SK-N-SH (cell line): ENCODE data around the gene RFX7. TPM values are rescaled to one million over a fixed set of nuclear protein-coding genes. Genes with fewer than 3 reads are reported as not detected.
"Not testable (repeated sequence)": the region's sequence is repeated elsewhere in the genome, so short reads cannot be mapped to it uniquely, and the experiment has no call there.

Experiments
- CTCF ChIA-PET: fragments of 300-600, 350-600 bp; formaldehyde crosslinking; extraction: SDS; loops from one replicate; lab custom pipeline; 2021; lab: Yijun Ruan, JAX
- POLR2A ChIA-PET: fragments of 350-600 bp; sonication (Branson Sonifier 250); formaldehyde crosslinking; extraction: SDS; loops from one replicate; lab custom pipeline; 2020; ENCODE audit warnings: antibody characterized with exemption, inconsistent platforms; lab: Yijun Ruan, JAX
- DNase-seq: peaks from one replicate; pipeline ENCODE4 v3.0.0; 2012
- H2AFZ ChIP-seq: fragments of 200-600 bp; sonication (generic); 2 replicates; pipeline ENCODE4 v1.8.1; 2016; ENCODE audit warnings: antibody characterized with exemption, mild to moderate bottlenecking, low read depth
- H3F3A ChIP-seq: fragments of 200-600 bp; sonication (generic); replicated peaks from 2 replicates; pipeline ENCODE3; 2016; ENCODE audit warnings: antibody characterized with exemption, mild to moderate bottlenecking; ENCODE audit not compliant: insufficient read depth
- H3K27ac ChIP-seq, 2 experiments: fragments of 200-500 bp in 1 of 2; fragments of 200-600 bp in 1 of 2; sonication (Bioruptor generic) in 1 of 2; sonication (generic), shearing (Covaris generic) in 1 of 2; 2 replicates each; pipeline versions ENCODE4 v1.5.1 to v1.6.1; 2014 to 2016; ENCODE audit warnings: low read depth in 2 of 2, inconsistent platforms in 1 of 2, low read length in 1 of 2, mild to moderate bottlenecking in 1 of 2, mixed read lengths in 1 of 2
- H3K27me3 ChIP-seq: fragments of 200-600 bp; sonication (generic), shearing (Covaris generic); 2 replicates; pipeline ENCODE4 v1.6.1; 2016; ENCODE audit warnings: mixed run types; ENCODE audit not compliant: insufficient read depth
- H3K36me3 ChIP-seq, 2 experiments: fragments of 200-500 bp in 1 of 2; fragments of 200-600 bp in 1 of 2; sonication (Bioruptor generic) in 1 of 2; sonication (generic) in 1 of 2; replicated peaks in 1 of 2; 2 replicates each; pipeline versions ENCODE3 to v1.5.1; 2014 to 2016; ENCODE audit warnings: low read length in 1 of 2, mild to moderate bottlenecking in 1 of 2; ENCODE audit not compliant: insufficient read depth in 2 of 2, control insufficient read depth in 1 of 2
- H3K4me1 ChIP-seq, 2 experiments: fragments of 200-500 bp in 1 of 2; fragments of 200-600 bp in 1 of 2; sonication (Bioruptor generic) in 1 of 2; sonication (generic), shearing (Covaris generic) in 1 of 2; 2 replicates each; pipeline versions ENCODE4 v1.5.1 to v1.6.1; 2014 to 2016; ENCODE audit warnings: low read depth in 1 of 2, low read length in 1 of 2, mixed run types in 1 of 2; ENCODE audit not compliant: insufficient read depth in 2 of 2, control insufficient read depth in 1 of 2
- H3K4me2 ChIP-seq: fragments of 200-600 bp; sonication (generic), shearing (Covaris generic); 2 replicates; pipeline ENCODE4 v1.6.1; 2017; ENCODE audit warnings: mixed run types
- H3K4me3 ChIP-seq, 2 experiments: fragments of 200-500 bp in 1 of 2; fragments of 200-600 bp in 1 of 2; sonication (Bioruptor generic) in 1 of 2; sonication (generic), shearing (Covaris generic) in 1 of 2; 2 replicates each; pipeline versions ENCODE4 v1.5.1 to v1.8.1; 2014 to 2016; ENCODE audit warnings: low read depth in 2 of 2, inconsistent platforms in 1 of 2, low read length in 1 of 2, mild to moderate bottlenecking in 1 of 2, mixed read lengths in 1 of 2, moderate library complexity in 1 of 2
- H3K79me2 ChIP-seq: fragments of 200-600 bp; sonication (generic); 2 replicates; pipeline ENCODE4 v1.8.1; 2017; ENCODE audit warnings: mild to moderate bottlenecking; ENCODE audit not compliant: insufficient read depth
- H3K9ac ChIP-seq: fragments of 200-600 bp; sonication (generic); 2 replicates; pipeline ENCODE4 v1.6.1; 2017; ENCODE audit warnings: mixed run types
- H3K9me2 ChIP-seq: fragments of 200-600 bp; sonication (generic); 2 replicates; pipeline ENCODE4 v1.6.1; 2017; ENCODE audit warnings: mixed run types
- H3K9me3 ChIP-seq: fragments of 200-600 bp; sonication (generic); 2 replicates; pipeline ENCODE4 v1.6.1; 2017; ENCODE audit warnings: mixed run types, mild to moderate bottlenecking, moderate library complexity
- H4K20me1 ChIP-seq: fragments of 200-600 bp; sonication (generic); 2 replicates; pipeline ENCODE4 v1.6.1; 2017; ENCODE audit warnings: mild to moderate bottlenecking, mixed run types; ENCODE audit not compliant: insufficient read depth
- CHD2 ChIP-seq: fragments of 150-350 bp; IDR thresholded peaks from 2 replicates; pipeline ENCODE4 v1.6.1; 2018; ENCODE audit warnings: low read length; ENCODE audit not compliant: partially characterized antibody
- FOXJ3 ChIP-seq: sonication (generic); formaldehyde crosslinking; IDR thresholded peaks from 2 replicates; pipeline ENCODE4 v1.5.1; 2020; ENCODE audit warnings: mild to moderate bottlenecking, missing genetic modification reagents
- FOXM1 ChIP-seq: IDR thresholded peaks from 2 replicates; pipeline ENCODE4 v1.4.0; 2012; ENCODE audit warnings: low read depth, mild to moderate bottlenecking
- IRF3 ChIP-seq: fragments of 150-350 bp; IDR thresholded peaks from 2 replicates; pipeline ENCODE4 v1.6.1; 2016; ENCODE audit warnings: mild to moderate bottlenecking, low read depth, low read length
- MEF2A ChIP-seq: IDR thresholded peaks from 2 replicates; pipeline ENCODE4 v1.4.0; 2012; ENCODE audit warnings: low read depth, borderline replicate concordance
- NFIC ChIP-seq: IDR thresholded peaks from 2 replicates; pipeline ENCODE4 v1.4.0; 2012; ENCODE audit warnings: borderline replicate concordance
- NRF1 ChIP-seq: IDR thresholded peaks from 2 replicates; pipeline ENCODE4 v1.6.1; 2012; ENCODE audit warnings: low read depth, mild to moderate bottlenecking, low read length
- RAD21 ChIP-seq: IDR thresholded peaks from 2 replicates; pipeline ENCODE4 v1.6.1; 2012; ENCODE audit warnings: mild to moderate bottlenecking, low read length
- RCOR1 ChIP-seq: fragments of 150-350 bp; IDR thresholded peaks from 2 replicates; pipeline ENCODE4 v1.6.1; 2017; ENCODE audit warnings: antibody characterized with exemption, low read length
- RXRA ChIP-seq: IDR thresholded peaks from 2 replicates; pipeline ENCODE4 v1.4.0; 2012; ENCODE audit warnings: low read depth, mild to moderate bottlenecking, borderline replicate concordance
- SIN3A ChIP-seq: IDR thresholded peaks from 2 replicates; pipeline ENCODE4 v1.6.1; 2012; ENCODE audit warnings: low read depth, mild to moderate bottlenecking, low read length, moderate library complexity, borderline replicate concordance
- TAF1 ChIP-seq: IDR thresholded peaks from 2 replicates; pipeline ENCODE4 v1.6.1; 2012; ENCODE audit warnings: low read depth, mild to moderate bottlenecking, low read length, moderate library complexity, borderline replicate concordance
- TCF12 ChIP-seq: IDR thresholded peaks from 2 replicates; pipeline ENCODE4 v1.4.0; 2012
- TEAD4 ChIP-seq: IDR thresholded peaks from 2 replicates; pipeline ENCODE4 v1.4.0; 2012; ENCODE audit warnings: mild to moderate bottlenecking, borderline replicate concordance; ENCODE audit not compliant: insufficient read depth
- YY1 ChIP-seq: IDR thresholded peaks from 2 replicates; pipeline ENCODE4 v1.4.0; 2012; ENCODE audit warnings: low read depth, mild to moderate bottlenecking
- ZBTB33 ChIP-seq: IDR thresholded peaks from 2 replicates; pipeline ENCODE4 v1.4.0; 2012; ENCODE audit warnings: low read depth, borderline replicate concordance
- WGBS: methylation state at CpG from one replicate; pipeline ENCODE4 v1.1.6; 2017; ENCODE audit warnings: low lambda C conversion rate; 5-methylcytosine and 5-hydroxymethylcytosine counted together
- polyA plus RNA-seq, 3 experiments: library from polyadenylated mRNA; depleted of rRNA; stranded (reverse); fragments of >200 nt; gene quantifications; 2 replicates each; pipeline ENCODE4 v1.2.3, GENCODE V29; 2012

RFX7 gene
- polyA plus RNA-seq, 1 of the 3 experiments (the other 2 are of a cell fraction): 2.7 TPM

GRCh38 chr15:56156877-56157276 lies 86.8 kb downstream of the RFX7 start:
- Histone ChIP-seq H3K9me2 (no peaks in the 10 kb centered on the region), H3K9me3 (no peaks in the 10 kb centered on the region), H3K4me1 (peaks cover 0 to under 1% of the 10 kb centered on the region in 2 experiments; a peak in 2 of 4 replicates), H3K27me3 (no peaks in the 10 kb centered on the region), H3K27ac (no peak overlapping the region), H3K36me3 (no peaks in the 10 kb centered on the region), H3F3A (no peaks in the 10 kb centered on the region), H4K20me1 (peaks cover 2% of the 10 kb centered on the region; the same call in 1 of the 2 replicates), H3K79me2 (peaks cover 78% of the 10 kb centered on the region), H3K4me2 (no peak overlapping the region), H3K9ac (no peak overlapping the region), H3K4me3 (no peak overlapping the region), H2AFZ (no peak overlapping the region)
- DNase-seq: no peak
- TF ChIP-seq YY1 (no peak), FOXM1 (no peak), NFIC (no peak), TEAD4 (no peak), SIN3A (no peak), MEF2A (no peak), FOXJ3 (CRISPR knock-in tag) (no peak), TCF12 (no peak), IRF3 (no peak), RCOR1 (no peak), TAF1 (no peak), ZBTB33 (no peak), NRF1 (no peak), CHD2 (no peak), RXRA (no peak), RAD21 (no peak)
- CTCF ChIA-PET: no interaction called here
- 84% methylated on average over 3 of the region's 3 CpGs for WGBS
- POLR2A ChIA-PET: no interaction called here

- H3K9ac ChIP-seq, DNase-seq, H3K27me3 ChIP-seq, H4K20me1 ChIP-seq, H3F3A ChIP-seq, H3K4me3 ChIP-seq, H3K4me2 ChIP-seq, H3K9me3 ChIP-seq, H3K27ac ChIP-seq, H3K36me3 ChIP-seq, CTCF ChIA-PET, POLR2A ChIA-PET, H3K9me2 ChIP-seq, H2AFZ ChIP-seq, H3K4me1 ChIP-seq: not testable (repeated sequence)
- peaks cover 80% of the 10 kb centered on the region for H3K79me2 ChIP-seq
- WGBS: 92% methylated on average over 10 of the region's 10 CpGs
These were observed 88.4 kb downstream of the RFX7 start for GRCh38 chr15:56155278-56155677.

GRCh38 chr15:56154768-56155167 lies 88.9 kb downstream of the RFX7 start:
- peaks cover 80% of the 10 kb centered on the region for H3K79me2 ChIP-seq
- H4K20me1 ChIP-seq: not testable (repeated sequence)

More at GRCh38 chr15:56154768-56155167, 88.9 kb downstream of the RFX7 start:
- H3K4me1 ChIP-seq, H3F3A ChIP-seq, DNase-seq, H3K27ac ChIP-seq, H2AFZ ChIP-seq, H3K36me3 ChIP-seq, H3K9ac ChIP-seq, H3K27me3 ChIP-seq, H3K4me2 ChIP-seq, H3K9me2 ChIP-seq, H3K9me3 ChIP-seq, POLR2A ChIA-PET, H3K4me3 ChIP-seq: not testable (repeated sequence)
- CTCF ChIA-PET: interaction anchor here (1.1 kb wide), 1 partner anchor 217 kb away, joined by 3 read pairs; no protein-coding TSS in a partner anchor
- 97% methylated on average over 4 of the region's 4 CpGs for WGBS
